HepG2 (cell line): ENCODE data around the gene DGCR6L.
"Not testable (repeated sequence)": the region's sequence is repeated elsewhere in the genome, so short reads cannot be mapped to it uniquely, and the experiment has no call there.

Experiments used
- ZBTB20 ChIP-seq: sonication (generic); formaldehyde crosslinking; IDR thresholded peaks from 2 replicates; pipeline ENCODE4 v1.8.1; 2023; ENCODE audit warnings: missing genetic modification reagents, low read depth, mild to moderate bottlenecking, borderline replicate concordance
- ZNF234 ChIP-seq: sonication (generic); formaldehyde crosslinking; conservative IDR thresholded peaks from 2 replicates; pipeline ENCODE4 v1.5.1; 2020; ENCODE audit warnings: mild to moderate bottlenecking, missing genetic modification reagents
- ZNF577 ChIP-seq: sonication (generic); formaldehyde crosslinking; IDR thresholded peaks from 2 replicates; pipeline ENCODE4 v1.4.0; 2020; ENCODE audit warnings: mild to moderate bottlenecking, low read depth, missing genetic modification reagents, borderline replicate concordance
- ZNF644 ChIP-seq: IDR thresholded peaks from 2 replicates; pipeline ENCODE4 v1.6.1; 2016; ENCODE audit warnings: low read depth
- TF ChIP-seq, protein P1 (sequence below): conservative IDR thresholded peaks from 2 replicates; pipeline ENCODE4 v1.6.1; 2018; ENCODE audit warnings: missing genetic modification reagents

DNA sequence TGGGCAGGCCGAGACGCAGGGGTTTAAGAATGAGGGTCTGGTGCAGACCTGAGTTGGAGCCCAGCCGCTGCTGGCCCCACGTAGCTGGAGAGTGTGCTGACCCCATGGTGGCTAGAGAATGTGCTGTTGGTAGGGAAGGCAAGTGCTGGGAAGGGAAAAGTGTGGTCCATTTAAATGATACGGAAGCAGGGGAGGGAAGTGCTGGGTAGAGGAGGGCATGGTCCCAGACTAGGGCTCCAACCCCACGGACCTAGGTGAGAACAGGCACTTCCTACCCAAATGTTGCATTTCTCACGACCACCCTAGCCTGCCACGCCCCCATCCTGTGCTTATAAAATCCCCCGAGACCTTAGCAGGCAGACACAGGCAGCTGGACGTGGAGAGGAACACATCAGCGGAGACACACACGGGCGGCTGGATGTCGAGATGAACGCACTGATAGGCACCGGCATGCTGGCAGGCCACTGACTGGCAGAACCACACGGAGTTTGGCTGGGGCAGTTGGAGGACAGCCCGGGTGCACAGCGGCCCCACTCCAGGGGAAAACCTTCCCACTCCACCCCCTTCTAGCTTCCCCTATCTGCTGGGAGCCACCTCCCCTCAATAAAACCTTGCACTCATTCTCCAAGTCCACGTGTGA is 33.0 kb downstream of the DGCR6L start:
- not testable (repeated sequence) for TF ChIP-seq ZNF644, ZNF577, ZBTB20, ZNF234 (CRISPR knock-in tag)
- TF ChIP-seq, protein P1, sequence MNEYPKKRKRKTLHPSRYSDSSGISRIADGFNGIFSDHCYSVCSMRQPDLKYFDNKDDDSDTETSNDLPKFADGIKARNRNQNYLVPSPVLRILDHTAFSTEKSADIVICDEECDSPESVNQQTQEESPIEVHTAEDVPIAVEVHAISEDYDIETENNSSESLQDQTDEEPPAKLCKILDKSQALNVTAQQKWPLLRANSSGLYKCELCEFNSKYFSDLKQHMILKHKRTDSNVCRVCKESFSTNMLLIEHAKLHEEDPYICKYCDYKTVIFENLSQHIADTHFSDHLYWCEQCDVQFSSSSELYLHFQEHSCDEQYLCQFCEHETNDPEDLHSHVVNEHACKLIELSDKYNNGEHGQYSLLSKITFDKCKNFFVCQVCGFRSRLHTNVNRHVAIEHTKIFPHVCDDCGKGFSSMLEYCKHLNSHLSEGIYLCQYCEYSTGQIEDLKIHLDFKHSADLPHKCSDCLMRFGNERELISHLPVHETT (CRISPR knock-in tag): not testable (repeated sequence)
